ENCODE data around the gene CCDC57. TPM values are rescaled to one million over a fixed set of nuclear protein-coding genes. Genes with fewer than 3 reads are reported as not detected.
A peak's percentile ranks its signal among the peaks of the same experiment; 100 is the strongest.

Gene CCDC57
- total and polyA plus RNA-seq, 12 donors = 7.0 to 34.5 (median 10.7) TPM

- peaks cover 0 to 4% (median 0%) of the 10 kb centered on the region in 9 donors for H3K36me3 ChIP-seq
- intact Hi-C loops (cut with DNase I) = no loop called here
- TF ChIP-seq CTCF (IDR thresholded peaks at IDR 0.05) = no peak
- no peak overlapping the region for H3K4me3 ChIP-seq
- no peak overlapping the region for H3K27ac ChIP-seq
- H3K27me3 ChIP-seq = no peaks in the 10 kb centered on the region
- WGBS, 2 donors = 84 to 87% methylated on average over 9 of the region's 9 CpGs
- ATAC-seq (no peak), DNase-seq (no peak)
- no peaks in the 10 kb centered on the region for H3K9me3 ChIP-seq
- H3K4me1 ChIP-seq = peaks cover 0 to 5% (median 0%) of the 10 kb centered on the region in 9 donors
Observed at GRCh38 chr17:82073446-82073845, 139.2 kb downstream of the CCDC57 start.

- Histone ChIP-seq H3K27ac (no peak overlapping the region), H3K9me3 (no peaks in the 10 kb centered on the region), H3K4me1 (peaks cover 0 to 2% (median 0%) of the 10 kb centered on the region in 9 donors), H3K36me3 (no peaks in the 10 kb centered on the region), H3K27me3 (no peaks in the 10 kb centered on the region), H3K4me3 (no peak overlapping the region)
- no peak for TF ChIP-seq CTCF (IDR thresholded peaks at IDR 0.05)
- no peak for DNase-seq
- WGBS, 2 donors = 87% methylated on average over 6 of the region's 6 CpGs
- intact Hi-C loops (cut with DNase I) = no loop called here
- ATAC-seq = no peak
Observed at GRCh38 chr17:82072827-82073226, 139.8 kb downstream of the CCDC57 start.

DNA sequence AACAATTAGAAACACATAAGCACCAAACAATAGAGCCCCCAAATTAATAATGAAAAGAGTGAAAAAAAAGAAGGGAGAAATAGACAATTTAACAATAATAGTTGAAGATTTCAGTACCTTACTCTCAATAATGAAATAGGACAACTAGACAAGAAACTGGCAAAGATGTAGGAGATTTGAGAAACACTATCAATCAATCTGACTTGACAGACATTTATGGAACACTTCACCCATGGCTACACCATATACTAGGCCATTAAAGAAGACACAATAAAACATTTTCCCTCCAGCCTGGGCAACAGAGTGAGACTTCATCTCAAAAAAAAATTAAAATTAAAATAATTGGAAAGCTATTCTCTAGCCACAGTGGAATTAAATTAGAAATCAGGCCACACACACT is 142.0 kb downstream of the CCDC57 start:
- no peaks in the 10 kb centered on the region for H3K9me3 ChIP-seq
- intact Hi-C loops (cut with DNase I) = no loop called here
- no peak for TF ChIP-seq CTCF (IDR thresholded peaks at IDR 0.05)
- DNase-seq (no peak), ATAC-seq (no peak)
- H3K4me3 ChIP-seq = no peak overlapping the region
- H3K4me1 ChIP-seq = peaks cover 5 to 12% (median 8%) of the 10 kb centered on the region in 9 donors
- H3K27me3 ChIP-seq = no peaks in the 10 kb centered on the region
- H3K36me3 ChIP-seq = no peaks in the 10 kb centered on the region
- H3K27ac ChIP-seq = no peak overlapping the region

- Histone ChIP-seq H3K4me3 (peak within 1 kb of the TSS; percentile 61 to 100 (median 94)), H3K4me1 (peaks cover 17 to 31% (median 23%) of the 10 kb centered on the region in 9 donors), H3K9me3 (no peaks in the 10 kb centered on the region), H3K36me3 (peaks cover 0 to 34% (median 9%) of the 10 kb centered on the region in 9 donors), H3K27ac (peak within 1 kb of the TSS; percentile 71 to 97 (median 88)), H3K27me3 (no peaks in the 10 kb centered on the region)
- intact Hi-C loops (cut with DNase I) = no loop called here
- DNase-seq (peak; percentile 48 to 77), ATAC-seq (peak; percentile 74 to 87 (median 84))
- 10% methylated on average over 87 to 88 of the region's 88 CpGs for WGBS, 2 donors
- no peak for TF ChIP-seq CTCF (IDR thresholded peaks at IDR 0.05)
Observed at GRCh38 chr17:82065638-82066303, 146.9 kb downstream of the CCDC57 start, which contains the start of gene DUS1L. Gene DUS1L (minus strand): TSS chr17:82065804. CDS start chr17:82065059, 745 bp downstream.

All from heart right ventricle (tissue), 16 donors.